Stomach (tissue), 9 donors: ENCODE results near the gene ZNF418. TPM values are rescaled to one million over a fixed set of nuclear protein-coding genes. Genes with fewer than 3 reads are reported as not detected.
"Not testable (repeated sequence)": the region's sequence is repeated elsewhere in the genome, so short reads cannot be mapped to it uniquely, and the experiment has no call there.

ENCODE experiments used
- DNase-seq, 2 donors: peaks; one replicate each; pipeline versions ENCODE4 v3.0.0 to v3.0.0-alpha.2; 2013 to 2019
- H3K27ac ChIP-seq, 5 donors: fragments of 200-600 bp in 4 of 5; sonication (generic) in 4 of 5; one replicate each; pipeline ENCODE4 v1.5.1; 2013 to 2019; ENCODE audit warnings: mild to moderate bottlenecking in 1 of 5, moderate library complexity in 1 of 5
- H3K27me3 ChIP-seq, 3 donors: fragments of 200-600 bp; sonication (generic); one replicate each; pipeline ENCODE4 v1.5.1; 2017 to 2019; ENCODE audit warnings: mixed run types in 1 of 3
- H3K36me3 ChIP-seq, 4 donors: fragments of 200-600 bp; sonication (generic); 1 replicate in 3 of 4; 2 replicates in 1 of 4; pipeline ENCODE4 v1.5.1; 2016 to 2019
- H3K4me1 ChIP-seq, 4 donors: fragments of 200-600 bp; sonication (generic); one replicate each; pipeline ENCODE4 v1.5.1; 2016 to 2019
- H3K4me3 ChIP-seq, 4 donors: fragments of 200-600 bp; sonication (generic) in 3 of 4; one replicate each; pipeline ENCODE4 v1.5.1; 2016 to 2019; ENCODE audit warnings: mild to moderate bottlenecking in 1 of 4
- H3K9me3 ChIP-seq, 4 donors: fragments of 200-600 bp; sonication (generic); one replicate each; pipeline ENCODE4 v1.5.1; 2016 to 2019
- CTCF ChIP-seq, 7 experiments: fragments of 450-650 bp in 4 of 7; fragments of 200-600 bp in 3 of 7; sonication (generic) in 3 of 7; IDR thresholded peaks; one replicate each; pipeline ENCODE4 v1.5.1; 2016 to 2019; ENCODE audit warnings: antibody characterized with exemption in 7 of 7, control low read depth in 2 of 7, mild to moderate bottlenecking in 1 of 7
- EP300 ChIP-seq: sonication (generic); formaldehyde crosslinking; IDR thresholded peaks from one replicate; pipeline ENCODE4 v1.6.1; 2017; ENCODE audit warnings: antibody characterized with exemption
- POLR2A ChIP-seq, 4 donors: fragments of 450-650 bp; IDR thresholded peaks; one replicate each; pipeline ENCODE4 v1.6.1; 2016; ENCODE audit warnings: antibody characterized with exemption in 4 of 4, control low read depth in 2 of 4, mild to moderate bottlenecking in 1 of 4, moderate library complexity in 1 of 4
- POLR2AphosphoS5 ChIP-seq, 3 donors: sonication (generic); formaldehyde crosslinking; IDR thresholded peaks; one replicate each; pipeline ENCODE4 v1.6.1; 2016; ENCODE audit warnings: antibody characterized with exemption in 3 of 3
- WGBS, 5 donors: extraction: QIAGEN DNeasy Blood & Tissue Kit in 3 of 5; methylation state at CpG; one replicate each; pipeline versions ENCODE4 v1.1.5 to v1.1.7; 2013 to 2018; 5-methylcytosine and 5-hydroxymethylcytosine counted together
- intact Hi-C: fragments of 100-400 bp; cut with DNase I; formaldehyde crosslinking; loops from one replicate; pipeline ENCODE4 v1.15.1; 2023; ENCODE audit warnings: low total_unique reads
- polyA plus RNA-seq, 3 donors: library from polyadenylated mRNA; stranded (reverse); fragments of 200-250 nt; gene quantifications; one replicate each; pipeline ENCODE4 v1.2.3, GENCODE V29; 2013
- total RNA-seq, 5 donors: library from RNA; depleted of rRNA; stranded (reverse); fragments of >200 nt; gene quantifications; one replicate each; pipeline versions ENCODE4 v1.1.0 to v1.2.3, GENCODE V29; 2014 to 2016
- donor health status: healthy with polysubstance abuse.
- donor health status: Bipolar disorder and iron deficiency.
- donor health status: healthy.

Gene ZNF418
- total and polyA plus RNA-seq, 8 donors, result 1.1 to 55.4 (median 12.5) TPM; not detected in 1

DNA sequence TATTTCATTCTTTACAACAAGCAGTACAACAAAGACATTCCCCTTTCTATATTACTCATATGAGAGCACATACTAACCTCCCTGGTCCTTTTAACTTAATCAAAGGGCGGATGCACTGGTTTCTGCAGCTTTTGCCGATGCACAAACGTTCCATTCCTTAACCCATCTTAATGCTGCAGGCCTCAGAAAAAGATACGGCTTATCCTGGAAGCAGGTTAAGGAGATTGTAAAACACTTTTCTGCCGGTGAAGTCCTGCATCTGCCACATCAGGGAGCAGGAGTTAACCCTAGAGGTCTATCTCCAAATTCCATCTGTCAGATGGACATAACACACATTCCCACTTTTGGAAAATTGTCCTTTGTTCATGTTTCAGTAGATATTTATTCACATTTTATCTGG, 34.9 kb downstream of the ZNF418 start:
- Histone ChIP-seq H3K27ac (no peak overlapping the region), H3K9me3 (peaks cover 5 to 84% (median 45%) of the 10 kb centered on the region in 4 donors), H3K27me3 (no peaks in the 10 kb centered on the region), H3K36me3 (peaks cover 0 to 21% (median 15%) of the 10 kb centered on the region in 4 donors), H3K4me3 (no peak overlapping the region), H3K4me1 (no peaks in the 10 kb centered on the region)
- no peak for DNase-seq
- 71 to 90% (median 80%) methylated on average over 5 of the region's 5 CpGs for whole genome bisulfite sequencing, 5 donors
- TF ChIP-seq POLR2AphosphoS5 (IDR thresholded peaks at IDR 0.05) (no peak), POLR2A (IDR thresholded peaks at IDR 0.05) (no peak), EP300 (no peak), CTCF (IDR thresholded peaks at IDR 0.05) (no peak)
- intact Hi-C loops, result no loop called here

- Histone ChIP-seq H3K36me3 (peaks cover 0 to 17% (median 8%) of the 10 kb centered on the region in 4 donors), H3K9me3 (peaks cover 0 to 99% (median 32%) of the 10 kb centered on the region in 4 donors), H3K4me1 (peaks cover 0 to 24% (median 10%) of the 10 kb centered on the region in 4 donors)
- DNase-seq, H3K4me3 ChIP-seq, intact Hi-C loops, H3K27me3 ChIP-seq, H3K27ac ChIP-seq: not testable (repeated sequence)
- WGBS, 5 donors, result 65 to 76% (median 74%) methylated on average over 3 of the region's 3 CpGs
Measured at GRCh38 chr19:57890706-57891105, 44.5 kb downstream of the ZNF418 start.

- Histone ChIP-seq H3K4me1 (peaks cover 0 to 24% (median 10%) of the 10 kb centered on the region in 4 donors), H3K27me3 (no peaks in the 10 kb centered on the region), H3K27ac (peak within 1 kb of the TSS; percentile 29 to 72 (median 43)), H3K4me3 (peak within 1 kb of the TSS; percentile 46 to 59 (median 57)), H3K9me3 (peaks cover 2 to 99% (median 40%) of the 10 kb centered on the region in 4 donors), H3K36me3 (peaks cover 0 to 35% (median 20%) of the 10 kb centered on the region in 4 donors)
- DNase-seq, result peak; percentile 63 to 95
- intact Hi-C loops, result no loop called here
- TF ChIP-seq CTCF (IDR thresholded peaks at IDR 0.05), result peak in 1 of 7 experiments; percentile 36
- TF ChIP-seq POLR2AphosphoS5 (IDR thresholded peaks at IDR 0.05), result peak in 2 of 3 donors; percentile 25 to 50
- TF ChIP-seq POLR2A (IDR thresholded peaks at IDR 0.05), result no peak
- WGBS, 5 donors, result 2 to 6% (median 3%) methylated on average over 24 to 43 of the region's 43 CpGs
Measured at GRCh38 chr19:57888560-57889231, 46.5 kb downstream of the ZNF418 start, which contains the start of gene ZNF814. ZNF814 (minus strand) TSS chr19:57889037; CDS start chr19:57888802, 235 bp downstream.

- peak in 1 of 2 donors; percentile 53 for DNase-seq
- WGBS, 5 donors, result 6 to 11% (median 7%) methylated on average over 8 of the region's 8 CpGs
- peaks cover 2 to 99% (median 42%) of the 10 kb centered on the region in 4 donors for H3K9me3 ChIP-seq
- TF ChIP-seq POLR2A (IDR thresholded peaks at IDR 0.05) (no peak), POLR2AphosphoS5 (IDR thresholded peaks at IDR 0.05) (no peak), CTCF (IDR thresholded peaks at IDR 0.05) (no peak), EP300 (no peak)
- H3K4me1 ChIP-seq, result peaks cover 0 to 24% (median 10%) of the 10 kb centered on the region in 4 donors
- intact Hi-C loops, result no loop called here
- no peaks in the 10 kb centered on the region for H3K27me3 ChIP-seq
- peak overlapping the region; percentile 46 to 59 (median 57) for H3K4me3 ChIP-seq
- H3K36me3 ChIP-seq, result peaks cover 0 to 41% (median 23%) of the 10 kb centered on the region in 4 donors
- peak overlapping the region in 3 of 5 donors; percentile 30 to 72 (median 68) for H3K27ac ChIP-seq
Measured at GRCh38 chr19:57888107-57888559, 47.1 kb downstream of the ZNF418 start.
